ENCODE data around the gene DNAJB14. TPM values are rescaled to one million over a fixed set of nuclear protein-coding genes. Genes with fewer than 3 reads are reported as not detected.

DNAJB14 gene
- total and polyA plus RNA-seq, 2 of the 13 experiments (the other 11 are each of a cell fraction or from before 2014, with no cell fraction given): 9.1 to 38.1 TPM

- WGBS (ENCODE audit: low lambda C conversion rate): 1% methylated on average over 2 of the region's 2 CpGs
Measured at GRCh38 chr4:99860521-99860920, 85.9 kb downstream of the DNAJB14 start.

More at GRCh38 chr4:99860521-99860920, 85.9 kb downstream of the DNAJB14 start:
- Histone ChIP-seq H3K27me3 (ENCODE audit: control insufficient read depth in 1 of 2, insufficient read depth in 2 of 2, low read length in 2 of 2) (no peaks in the 10 kb centered on the region; a peak in 1 of 5 replicates), H3K36me3 (replicated peaks in 1 of 2; ENCODE audit: control insufficient read depth in 1 of 2, insufficient read depth in 2 of 2, low read length in 2 of 2) (no peaks in the 10 kb centered on the region), H3K9me3 (ENCODE audit: low read length) (no peaks in the 10 kb centered on the region), H3K27ac (ENCODE audit: extremely low read length, insufficient read depth, low read length) (no peak overlapping the region), H3K4me3 (replicated peaks in 1 of 3; ENCODE audit: insufficient read depth in 1 of 3, low read depth in 2 of 3, low read length in 3 of 3) (no peak overlapping the region), H3K79me2 (ENCODE audit: insufficient read depth, low read length) (no peaks in the 10 kb centered on the region), H2AFZ (ENCODE audit: low read length) (no peak overlapping the region), H4K20me1 (ENCODE audit: insufficient read depth, low read length) (no peaks in the 10 kb centered on the region), H3K4me1 (ENCODE audit: insufficient read depth, low read length) (no peaks in the 10 kb centered on the region), H3K4me2 (ENCODE audit: low read depth, low read length) (no peak overlapping the region), H3K9ac (ENCODE audit: insufficient read depth, low read depth, low read length) (no peak overlapping the region)
- TF ChIP-seq TERF1 (CRISPR knock-in tag; IDR thresholded peaks at IDR 0.05) (no peak), CREB1 (IDR thresholded peaks at IDR 0.05) (peak; percentile 31; the same call in 1 of the 2 replicates), CREB1 (CRISPR knock-in tag; IDR thresholded peaks at IDR 0.05) (no peak), THRA (CRISPR knock-in tag; IDR thresholded peaks at IDR 0.05; ENCODE audit: borderline replicate concordance) (no peak), ZHX1 (CRISPR knock-in tag; IDR thresholded peaks at IDR 0.05; ENCODE audit: low read depth) (no peak), GMEB2 (CRISPR knock-in tag; IDR thresholded peaks at IDR 0.05; ENCODE audit: low read depth) (no peak), ZFP90 (CRISPR knock-in tag; IDR thresholded peaks at IDR 0.05; ENCODE audit: borderline replicate concordance) (no peak), POLR2AphosphoS5 (IDR thresholded peaks at IDR 0.05; ENCODE audit: low read depth, low read length) (no peak), ZNF430 (CRISPR knock-in tag; IDR thresholded peaks at IDR 0.05) (no peak), HDAC1 (CRISPR knock-in tag; IDR thresholded peaks at IDR 0.05) (no peak)
- no TSS peak for BruUV-seq (replicated peaks)
- DNase-seq (ENCODE audit: low spot score) (no peak), FAIRE-seq (no peak), ATAC-seq (no peak)
- ChIA-PET POLR2A (no interaction called here), CTCF (ENCODE audit: low intra/inter-chr PET ratio, low total read pairs) (no interaction called here)
- in situ Hi-C loops (cut with HindIII; ENCODE audit: extremely low pct_ligation_motif_present, low pct_unique_long_range_greater_than_20kb) (no loop called here), intact Hi-C loops (cut with micrococcal nuclease; ENCODE audit: unreplicated experiment) (no loop called here)

Data from HepG2 (cell line).